Measurements from ENCODE around the gene FLRT3. TPM values are rescaled to one million over a fixed set of nuclear protein-coding genes. Genes with fewer than 3 reads are reported as not detected.

Gene FLRT3
- total and polyA plus RNA-seq, 2 experiments from 2014 or later = 98.6 to 141 TPM

- Histone ChIP-seq H3K79me2 (no peaks in the 10 kb centered on the region), H2AFZ (no peak overlapping the region), H4K20me1 (ENCODE audit: insufficient read depth, poor library complexity, severe bottlenecking) (no peaks in the 10 kb centered on the region), H3K36me3 (replicated peaks; ENCODE audit: insufficient read depth, low read depth) (no peaks in the 10 kb centered on the region), H3K9me2 (replicated peaks; ENCODE audit: insufficient read depth) (no peaks in the 10 kb centered on the region), H3K4me1 (ENCODE audit: insufficient read depth) (peaks cover 6% of the 10 kb centered on the region), H3K9me3 (ENCODE audit: low read depth) (no peaks in the 10 kb centered on the region), H3K27ac (no peak overlapping the region), H3K4me3 (no peak overlapping the region), H3K4me2 (no peak overlapping the region), H3K27me3 (no peaks in the 10 kb centered on the region)
- no peak for TF ChIP-seq EZH2phosphoT487 (IDR thresholded peaks at IDR 0.05; ENCODE audit: low read depth, severe bottlenecking, unreplicated experiment)
- TF ChIP-seq, protein P1, sequence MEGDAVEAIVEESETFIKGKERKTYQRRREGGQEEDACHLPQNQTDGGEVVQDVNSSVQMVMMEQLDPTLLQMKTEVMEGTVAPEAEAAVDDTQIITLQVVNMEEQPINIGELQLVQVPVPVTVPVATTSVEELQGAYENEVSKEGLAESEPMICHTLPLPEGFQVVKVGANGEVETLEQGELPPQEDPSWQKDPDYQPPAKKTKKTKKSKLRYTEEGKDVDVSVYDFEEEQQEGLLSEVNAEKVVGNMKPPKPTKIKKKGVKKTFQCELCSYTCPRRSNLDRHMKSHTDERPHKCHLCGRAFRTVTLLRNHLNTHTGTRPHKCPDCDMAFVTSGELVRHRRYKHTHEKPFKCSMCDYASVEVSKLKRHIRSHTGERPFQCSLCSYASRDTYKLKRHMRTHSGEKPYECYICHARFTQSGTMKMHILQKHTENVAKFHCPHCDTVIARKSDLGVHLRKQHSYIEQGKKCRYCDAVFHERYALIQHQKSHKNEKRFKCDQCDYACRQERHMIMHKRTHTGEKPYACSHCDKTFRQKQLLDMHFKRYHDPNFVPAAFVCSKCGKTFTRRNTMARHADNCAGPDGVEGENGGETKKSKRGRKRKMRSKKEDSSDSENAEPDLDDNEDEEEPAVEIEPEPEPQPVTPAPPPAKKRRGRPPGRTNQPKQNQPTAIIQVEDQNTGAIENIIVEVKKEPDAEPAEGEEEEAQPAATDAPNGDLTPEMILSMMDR (IDR thresholded peaks at IDR 0.05; ENCODE audit: poor library complexity) = no peak
- no peak for TF ChIP-seq EZH2 (IDR thresholded peaks at IDR 0.05; ENCODE audit: borderline replicate concordance)
- no peak for DNase-seq (ENCODE audit: low spot score)
- WGBS (ENCODE audit: low lambda C conversion rate, missing lambda C conversion rate) = 77% methylated on average over 4 of the region's 4 CpGs
Observed at GRCh38 chr20:14299831-14300230, 37.6 kb downstream of the FLRT3 start.

DNA sequence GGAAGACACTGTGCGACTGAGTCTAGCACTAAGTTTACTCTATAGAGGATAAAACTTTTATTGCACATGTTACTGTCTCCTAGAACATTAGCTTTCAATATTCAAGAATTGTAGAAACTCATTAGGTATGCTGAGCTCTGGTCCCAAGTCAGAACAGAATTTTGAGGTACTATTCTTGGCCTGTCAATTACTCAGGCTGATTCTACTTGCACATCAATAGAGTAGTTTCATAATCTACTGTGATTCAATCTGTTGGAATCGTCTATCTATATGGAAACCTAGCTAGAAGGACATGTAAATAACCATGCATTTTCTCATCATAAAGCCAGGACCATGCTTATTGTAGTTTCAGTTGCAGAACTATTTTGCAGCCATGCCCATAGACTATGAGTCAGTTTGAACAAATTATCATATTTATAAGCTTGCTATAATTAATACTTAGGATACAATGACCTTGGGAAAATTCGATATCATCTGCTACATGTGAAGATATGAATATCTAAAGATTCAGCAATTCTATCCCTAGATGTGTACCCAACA is 41.6 kb downstream of the FLRT3 start:
- H2AFZ ChIP-seq = no peak overlapping the region
- H3K27me3 ChIP-seq = no peaks in the 10 kb centered on the region
- no peaks in the 10 kb centered on the region for H3K4me1 ChIP-seq (ENCODE audit: insufficient read depth)
- no peak overlapping the region for H3K27ac ChIP-seq
- H3K4me2 ChIP-seq = no peak overlapping the region
- no peak overlapping the region for H3K4me3 ChIP-seq
- no peaks in the 10 kb centered on the region for H3K9me3 ChIP-seq (ENCODE audit: low read depth)
- H3K9me2 ChIP-seq (replicated peaks; ENCODE audit: insufficient read depth) = no peaks in the 10 kb centered on the region
- H3K36me3 ChIP-seq (replicated peaks; ENCODE audit: insufficient read depth, low read depth) = no peaks in the 10 kb centered on the region
- TF ChIP-seq EZH2phosphoT487 (IDR thresholded peaks at IDR 0.05; ENCODE audit: low read depth, severe bottlenecking, unreplicated experiment) (no peak), EZH2 (IDR thresholded peaks at IDR 0.05; ENCODE audit: borderline replicate concordance) (no peak)
- TF ChIP-seq, protein P1 (IDR thresholded peaks at IDR 0.05; ENCODE audit: poor library complexity) = no peak
- no peaks in the 10 kb centered on the region for H3K79me2 ChIP-seq
- DNase-seq (ENCODE audit: low spot score) = no peak
- 44% methylated on average over 3 of the region's 3 CpGs for WGBS (ENCODE audit: low lambda C conversion rate, missing lambda C conversion rate)
- no peaks in the 10 kb centered on the region for H4K20me1 ChIP-seq (ENCODE audit: insufficient read depth, poor library complexity, severe bottlenecking)

- no peaks in the 10 kb centered on the region for H3K79me2 ChIP-seq
- no peak for TF ChIP-seq EZH2 (IDR thresholded peaks at IDR 0.05; ENCODE audit: borderline replicate concordance)
- TF ChIP-seq EZH2phosphoT487 (IDR thresholded peaks at IDR 0.05; ENCODE audit: low read depth, severe bottlenecking, unreplicated experiment) = no peak
- TF ChIP-seq, protein P1 (IDR thresholded peaks at IDR 0.05; ENCODE audit: poor library complexity) = no peak
- H3K27ac ChIP-seq = no peak overlapping the region
- no peaks in the 10 kb centered on the region for H3K4me1 ChIP-seq (ENCODE audit: insufficient read depth)
- H3K4me2 ChIP-seq = no peak overlapping the region
- no peaks in the 10 kb centered on the region for H3K36me3 ChIP-seq (replicated peaks; ENCODE audit: insufficient read depth, low read depth)
- DNase-seq (ENCODE audit: low spot score) = no peak
- H4K20me1 ChIP-seq (ENCODE audit: insufficient read depth, poor library complexity, severe bottlenecking) = no peaks in the 10 kb centered on the region
- no peaks in the 10 kb centered on the region for H3K27me3 ChIP-seq
- H3K9me2 ChIP-seq (replicated peaks; ENCODE audit: insufficient read depth) = no peaks in the 10 kb centered on the region
- no peaks in the 10 kb centered on the region for H3K9me3 ChIP-seq (ENCODE audit: low read depth)
- WGBS (ENCODE audit: low lambda C conversion rate, missing lambda C conversion rate) = 34% methylated on average over 2 of the region's 2 CpGs
- H3K4me3 ChIP-seq = no peak overlapping the region
- H2AFZ ChIP-seq = no peak overlapping the region
Observed at GRCh38 chr20:14295238-14295637, 42.2 kb downstream of the FLRT3 start.
